ENCODE results near the gene ZNF358.

The ZNF358 gene

GRCh38 chr19:7515645-7516151, at the start of gene ZNF358:
Gene ZNF358, plus strand, starts transcription at chr19:7516103. Its CDS starts 3,140 bp downstream, at chr19:7519243.
- peak in 54 of 56 donors; percentile 8 to 88 (median 60) for DNase-seq

GRCh38 chr19:7467009-7467989, 48.6 kb upstream of the ZNF358 start:
- no peak for DNase-seq

GRCh38 chr19:7468840-7469239, 47.1 kb upstream of the ZNF358 start:
- DNase-seq: no peak

DNA sequence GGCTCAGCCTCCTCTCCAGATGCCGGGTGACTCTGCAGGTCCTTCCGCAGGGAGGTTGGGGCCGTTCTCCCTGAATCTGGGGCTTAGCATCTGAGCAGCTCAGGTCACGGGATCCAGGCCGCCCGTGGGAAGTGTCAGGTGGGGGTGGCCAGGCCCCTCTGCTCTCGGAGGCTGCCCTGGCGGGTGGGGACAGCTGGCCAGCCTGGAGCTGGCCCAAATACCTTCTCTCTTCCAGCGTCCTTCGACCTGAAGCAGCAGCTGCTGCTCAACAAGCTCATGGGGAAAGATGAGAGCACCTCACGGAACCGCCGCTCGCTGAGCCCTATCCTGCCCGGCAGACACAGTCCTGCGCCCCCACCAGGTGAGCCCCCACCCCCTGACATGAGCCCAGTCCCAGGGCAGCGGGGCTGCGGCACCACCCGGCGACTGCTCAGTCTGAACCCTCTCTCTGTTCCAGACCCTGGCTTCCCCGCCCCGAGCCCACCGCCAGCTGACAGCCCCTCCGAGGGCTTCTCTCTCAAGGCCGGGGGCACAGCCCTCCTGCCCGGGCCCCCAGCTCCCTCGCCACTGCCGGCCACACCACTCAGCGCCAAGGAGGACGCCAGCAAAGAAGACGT, 46.1 kb upstream of the ZNF358 start:
- DNase-seq: no peak

DNA sequence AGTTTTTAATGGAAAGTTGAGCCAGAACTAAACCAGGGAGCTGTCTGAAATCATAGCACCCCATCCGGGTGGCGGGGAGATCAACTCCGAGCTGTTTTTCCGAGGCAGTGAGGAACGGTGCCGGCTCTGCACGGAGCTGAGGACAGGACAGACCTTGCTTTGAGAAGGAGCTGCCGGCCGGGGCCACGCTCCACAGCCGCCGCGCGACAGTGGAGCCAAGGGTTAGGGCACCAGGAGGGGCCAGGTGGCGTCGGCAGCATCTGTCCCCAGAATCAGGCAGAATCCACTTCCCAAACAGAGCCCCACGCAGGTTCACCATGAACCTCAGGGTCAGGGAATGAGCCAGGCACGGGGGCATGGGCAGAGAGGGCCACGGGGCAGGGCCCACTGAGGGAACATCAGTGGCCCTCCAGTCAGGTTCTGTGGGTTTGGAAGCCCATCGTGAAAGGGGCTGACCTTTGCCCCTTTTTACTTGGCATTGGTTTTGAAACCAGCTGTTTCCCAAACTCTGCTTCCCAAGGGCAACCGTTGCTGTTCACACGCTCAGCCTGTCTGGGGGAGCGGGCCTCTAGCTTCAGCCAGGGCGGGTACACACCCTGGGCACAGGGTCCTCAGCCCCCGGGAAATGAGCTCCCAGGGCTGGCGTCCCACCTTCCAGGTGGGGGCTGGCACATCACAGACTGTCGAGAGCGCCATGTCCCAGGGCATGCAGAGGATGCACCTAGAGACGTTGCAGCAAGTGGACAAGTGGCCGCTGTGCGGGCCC, 45.2 kb upstream of the ZNF358 start:
- DNase-seq: no peak

DNA sequence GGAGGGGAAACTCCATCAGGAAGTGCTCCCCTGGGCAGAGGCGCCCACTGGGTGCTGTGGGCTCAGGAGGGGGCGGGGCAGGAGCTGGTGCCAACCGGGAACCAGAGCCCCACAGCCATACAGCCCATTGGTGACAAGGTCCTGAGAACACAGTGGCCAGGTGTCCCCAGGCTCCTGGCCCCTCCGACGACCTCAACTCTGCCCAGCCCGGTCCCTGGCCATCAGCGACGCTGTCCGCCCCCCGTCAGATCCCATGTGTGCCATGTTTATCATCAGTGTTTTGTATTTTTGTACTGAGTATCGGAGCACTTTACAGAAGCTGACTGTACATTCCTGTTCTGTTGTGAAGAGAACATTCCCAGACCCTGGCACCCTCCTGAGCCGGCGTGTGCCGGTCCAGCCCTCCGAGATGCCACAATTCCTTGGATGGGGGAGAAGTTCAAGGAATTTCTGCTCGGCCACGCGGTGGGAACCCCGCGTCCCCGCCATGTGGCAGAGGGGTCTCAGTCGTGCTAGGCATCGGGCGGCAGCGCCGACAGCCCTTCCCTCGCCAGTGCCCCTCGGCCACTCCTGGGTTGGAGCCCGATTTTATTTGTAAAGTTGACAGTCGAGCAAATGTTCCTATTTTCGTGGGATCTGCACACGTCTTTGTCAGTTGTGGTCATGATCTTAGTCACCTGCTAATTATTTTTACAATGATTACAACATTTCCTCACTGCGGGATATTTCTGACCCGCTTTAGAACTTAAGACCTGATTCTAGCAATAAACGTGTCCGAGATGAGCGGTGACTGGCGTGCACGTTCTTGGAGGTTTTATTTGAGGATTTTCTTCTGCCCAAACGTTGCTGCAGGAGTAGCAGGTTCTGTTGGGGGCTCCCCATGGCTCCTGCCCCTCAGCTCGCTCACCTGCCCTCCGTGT, 43.9 kb upstream of the ZNF358 start:
- DNase-seq: no peak

GRCh38 chr19:7475665-7476064, 40.2 kb upstream of the ZNF358 start:
- no peak for DNase-seq

- no peak for DNase-seq
Observed at GRCh38 chr19:7476241-7476640, 39.7 kb upstream of the ZNF358 start.

DNA sequence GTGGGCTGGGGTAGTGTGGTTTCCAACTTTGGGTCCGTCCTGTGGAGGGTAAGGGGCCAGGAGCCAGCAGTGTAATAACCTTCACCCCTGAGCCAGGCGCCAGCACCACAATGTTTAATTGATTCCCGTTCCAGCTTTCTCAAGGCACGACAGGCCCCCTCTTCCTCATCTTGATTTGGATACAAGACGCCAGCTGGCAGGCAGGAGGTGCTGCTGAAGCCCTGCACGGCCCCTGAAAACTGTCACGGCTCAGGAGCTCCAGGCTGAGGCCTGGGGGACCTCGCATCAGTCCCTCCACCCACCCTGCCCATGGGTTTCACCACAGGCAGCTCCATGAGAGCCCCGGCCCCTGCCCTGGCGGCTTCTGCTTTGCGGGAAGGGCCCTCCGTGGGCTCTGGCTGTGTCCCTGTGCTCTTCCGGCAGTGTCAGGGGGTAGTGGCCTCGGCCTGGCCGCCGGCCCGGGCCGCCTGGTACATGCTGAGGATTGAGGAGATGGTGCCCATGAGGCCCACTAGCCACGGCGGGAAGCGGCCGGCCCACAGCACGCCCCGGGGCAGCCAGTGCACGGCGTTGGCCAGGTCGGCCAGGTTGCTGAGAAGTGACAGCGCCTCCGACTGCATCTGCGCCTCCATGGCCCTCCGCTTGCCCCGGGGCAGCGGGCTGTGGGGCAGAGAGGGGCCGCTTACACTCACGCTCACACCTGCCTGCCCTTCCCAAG, 39.0 kb upstream of the ZNF358 start:
- no peak for DNase-seq

- no peak for DNase-seq
Observed at GRCh38 chr19:7477758-7478157, 38.1 kb upstream of the ZNF358 start.

DNA sequence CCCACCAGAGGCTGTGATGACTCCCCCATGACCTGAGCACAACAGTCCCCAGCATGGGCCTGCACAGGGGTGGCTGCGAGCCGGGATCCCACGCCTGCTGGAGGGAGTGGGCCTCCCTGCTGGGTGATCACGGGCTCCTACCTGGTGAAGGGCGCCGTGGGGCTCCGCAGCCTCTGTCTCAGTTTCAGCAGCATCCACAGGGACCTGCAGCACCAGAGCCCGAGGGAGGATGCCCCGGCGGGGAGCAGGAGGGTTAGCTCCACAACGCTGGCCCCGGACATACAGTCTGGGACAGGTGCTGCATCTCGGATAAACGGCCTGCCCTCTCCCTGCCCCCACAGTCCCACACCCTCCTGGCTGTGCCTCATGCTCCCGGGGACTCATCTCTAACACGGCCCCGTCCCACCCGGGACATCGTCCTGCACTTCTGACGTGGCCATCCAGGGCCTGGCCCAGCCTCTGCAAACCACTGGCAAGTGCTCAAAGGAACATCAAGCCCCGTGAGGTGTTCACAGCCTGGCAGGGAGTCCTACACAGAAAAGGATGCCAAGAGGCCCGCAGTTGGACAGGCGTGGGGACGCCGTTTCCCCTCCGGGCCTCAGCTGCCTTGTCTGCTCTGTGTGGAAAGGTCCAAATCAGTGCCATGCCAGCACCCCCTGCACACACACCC, 37.6 kb upstream of the ZNF358 start:
- DNase-seq: no peak

GRCh38 chr19:7478843-7479227, 37.1 kb upstream of the ZNF358 start:
- no peak for DNase-seq

GRCh38 chr19:7480222-7480969, 35.5 kb upstream of the ZNF358 start:
- DNase-seq: peak in 6 of 56 donors; percentile 10 to 34 (median 14)

DNA sequence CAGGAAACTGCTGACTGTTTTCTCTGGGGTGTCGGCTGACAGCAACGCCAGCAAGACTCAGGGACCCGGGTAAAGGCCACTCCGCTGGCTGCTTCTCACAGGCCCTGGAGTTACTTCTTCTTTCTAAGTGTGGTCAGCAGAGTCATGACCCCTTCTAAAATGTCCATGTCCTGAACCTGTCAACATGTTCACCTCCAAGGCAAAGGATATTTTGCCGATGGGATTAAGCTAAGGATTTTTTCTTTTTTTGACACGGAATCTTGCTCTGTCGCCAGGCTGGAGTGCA, 35.0 kb upstream of the ZNF358 start:
- DNase-seq: peak in 1 of 56 donors; percentile 24

DNA sequence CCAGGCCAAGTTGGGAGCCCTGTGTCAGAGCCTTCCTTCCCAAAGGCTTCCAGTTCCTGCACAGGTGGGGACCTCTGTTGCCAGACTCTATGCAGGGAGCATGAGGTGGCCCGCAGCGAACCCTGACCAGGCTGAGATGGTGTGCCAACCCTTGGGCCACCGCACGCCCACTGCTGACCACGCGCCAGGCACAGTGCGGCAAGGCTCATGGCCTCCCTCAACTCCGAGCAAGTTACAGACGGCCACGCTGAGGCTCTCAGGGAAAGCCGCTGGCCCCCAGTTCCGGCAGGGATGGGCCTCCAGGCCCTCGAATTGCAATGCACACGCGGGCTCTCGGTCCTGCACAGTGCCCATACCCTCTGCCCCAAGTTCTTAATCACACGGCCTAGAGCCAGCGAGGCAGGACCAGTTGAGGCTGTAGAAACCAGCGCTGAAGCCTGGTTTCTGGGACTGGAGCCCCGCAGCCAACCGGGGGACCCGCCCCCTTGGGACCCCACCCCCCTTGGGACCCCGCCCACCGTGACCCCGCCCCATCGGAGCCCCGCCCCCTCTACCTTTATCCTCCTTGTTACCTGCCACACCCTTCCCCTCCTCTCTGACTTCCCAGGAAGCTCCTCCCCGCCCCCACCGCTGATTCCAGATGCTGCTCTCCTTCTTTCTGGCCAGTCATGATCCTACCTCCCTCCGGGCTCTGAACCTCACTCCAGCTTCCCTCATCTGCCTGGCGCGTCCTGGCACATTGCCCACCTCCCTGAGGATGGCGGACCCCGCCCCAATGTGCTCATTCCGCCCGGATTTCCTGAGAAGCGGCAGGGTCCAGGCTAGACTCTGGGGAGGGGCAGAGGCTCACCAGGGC, 33.1 kb upstream of the ZNF358 start:
- DNase-seq: peak in 2 of 56 donors; percentile 7 to 50

DNA sequence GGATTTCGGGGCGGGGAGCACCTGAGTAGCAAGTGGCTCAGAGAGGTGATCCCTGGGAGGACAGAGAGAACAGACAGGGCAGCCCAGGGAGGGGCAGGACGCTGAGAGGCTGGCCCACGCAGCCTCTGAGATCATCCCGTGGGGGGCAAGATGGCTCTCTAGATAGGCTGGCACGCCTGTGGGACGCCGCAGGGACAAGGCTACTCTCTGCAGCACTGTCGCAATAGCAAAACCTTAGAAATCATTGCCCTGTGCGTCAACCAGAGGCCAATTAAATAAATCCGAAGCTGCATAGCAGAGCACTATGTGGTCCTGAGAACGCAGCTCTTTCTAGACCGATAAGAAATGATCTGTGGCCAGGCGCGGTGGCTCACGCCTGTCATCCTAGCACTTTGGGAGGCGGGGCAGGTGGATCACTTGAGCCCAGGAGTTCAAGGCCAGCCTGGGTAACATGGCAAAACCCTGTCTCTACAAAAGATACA, 32.1 kb upstream of the ZNF358 start:
- DNase-seq: no peak

DNA sequence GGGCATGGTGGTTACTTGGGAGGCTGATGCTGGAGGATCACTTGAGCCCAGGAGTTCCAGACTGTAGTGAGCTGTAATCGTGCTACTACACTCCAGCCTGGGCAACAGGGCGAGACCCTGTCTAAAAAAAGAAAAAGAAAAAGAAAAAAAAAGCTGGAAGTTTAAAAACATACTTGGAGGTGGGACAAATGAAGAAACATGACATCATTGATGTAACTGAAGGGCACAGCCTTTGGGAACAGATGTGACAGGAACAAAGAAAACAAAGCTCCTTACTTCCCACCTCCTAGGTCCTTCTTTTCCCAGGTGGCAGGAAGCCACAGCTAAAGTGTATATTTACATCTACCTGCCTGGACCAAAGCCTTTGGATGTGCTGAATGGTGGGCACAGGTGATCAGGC, 29.0 kb upstream of the ZNF358 start:
- DNase-seq: no peak
